C4-2B (cell line): ENCODE data around the gene TTK.
"Not testable (repeated sequence)": the region's sequence is repeated elsewhere in the genome, so short reads cannot be mapped to it uniquely, and the experiment has no call there.

ENCODE experiments used
- H3K27ac ChIP-seq: fragments of 450-650 bp; 2 replicates; pipeline ENCODE4 v1.5.1; 2017
- ZFX ChIP-seq: fragments of 450-650 bp; IDR thresholded peaks from 2 replicates; pipeline ENCODE4 v1.6.1; 2017
- TF ChIP-seq, protein P1 (sequence below): fragments of 450-650 bp; conservative IDR thresholded peaks from 2 replicates; pipeline ENCODE4 v1.5.1; 2017; ENCODE audit warnings: mild to moderate bottlenecking

The TTK gene

DNA sequence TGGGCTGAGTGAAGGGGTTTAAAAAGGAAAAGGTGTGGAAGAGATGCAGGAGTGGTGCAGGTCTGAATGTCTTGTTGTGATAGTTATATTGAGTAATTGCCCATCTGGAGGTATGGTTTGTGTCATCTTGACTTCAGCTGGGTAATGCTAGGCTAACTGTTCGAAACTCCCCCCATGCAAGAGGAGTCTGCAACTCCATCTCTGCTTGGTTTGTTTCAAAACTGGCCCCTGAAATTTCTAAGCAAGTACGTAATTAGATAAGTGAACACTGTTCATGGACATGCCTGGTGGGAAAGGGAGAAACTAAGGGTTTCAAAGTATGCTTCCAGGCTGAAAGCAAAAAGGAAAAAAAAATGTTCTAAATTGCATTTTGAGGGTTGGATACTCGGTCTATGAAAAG, 17.1 kb downstream of the TTK start:
- TF ChIP-seq, protein P1, sequence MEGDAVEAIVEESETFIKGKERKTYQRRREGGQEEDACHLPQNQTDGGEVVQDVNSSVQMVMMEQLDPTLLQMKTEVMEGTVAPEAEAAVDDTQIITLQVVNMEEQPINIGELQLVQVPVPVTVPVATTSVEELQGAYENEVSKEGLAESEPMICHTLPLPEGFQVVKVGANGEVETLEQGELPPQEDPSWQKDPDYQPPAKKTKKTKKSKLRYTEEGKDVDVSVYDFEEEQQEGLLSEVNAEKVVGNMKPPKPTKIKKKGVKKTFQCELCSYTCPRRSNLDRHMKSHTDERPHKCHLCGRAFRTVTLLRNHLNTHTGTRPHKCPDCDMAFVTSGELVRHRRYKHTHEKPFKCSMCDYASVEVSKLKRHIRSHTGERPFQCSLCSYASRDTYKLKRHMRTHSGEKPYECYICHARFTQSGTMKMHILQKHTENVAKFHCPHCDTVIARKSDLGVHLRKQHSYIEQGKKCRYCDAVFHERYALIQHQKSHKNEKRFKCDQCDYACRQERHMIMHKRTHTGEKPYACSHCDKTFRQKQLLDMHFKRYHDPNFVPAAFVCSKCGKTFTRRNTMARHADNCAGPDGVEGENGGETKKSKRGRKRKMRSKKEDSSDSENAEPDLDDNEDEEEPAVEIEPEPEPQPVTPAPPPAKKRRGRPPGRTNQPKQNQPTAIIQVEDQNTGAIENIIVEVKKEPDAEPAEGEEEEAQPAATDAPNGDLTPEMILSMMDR: no peak
- no peak for TF ChIP-seq ZFX
- H3K27ac ChIP-seq: no peak overlapping the region

DNA sequence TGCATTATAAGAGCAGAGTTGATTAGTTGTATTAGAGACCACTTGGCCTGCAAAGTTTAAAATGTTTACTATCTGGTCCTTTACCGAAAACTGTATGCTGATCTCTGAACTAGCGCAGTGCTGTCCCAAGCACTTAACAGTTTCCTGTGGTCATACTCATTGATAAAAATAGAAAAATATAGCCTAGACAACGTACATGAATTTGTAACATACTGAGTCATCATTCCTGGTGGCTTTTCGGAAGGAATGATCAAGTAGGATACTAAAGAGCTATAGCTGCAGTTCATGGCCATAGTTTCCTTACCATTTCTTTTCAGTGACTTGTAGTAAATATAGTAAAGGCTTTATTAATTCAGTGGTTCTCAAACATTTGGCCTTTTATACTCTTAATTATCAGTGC, 18.4 kb downstream of the TTK start:
- TF ChIP-seq, protein P1: no peak
- no peak for TF ChIP-seq ZFX
- H3K27ac ChIP-seq: no peak overlapping the region

DNA sequence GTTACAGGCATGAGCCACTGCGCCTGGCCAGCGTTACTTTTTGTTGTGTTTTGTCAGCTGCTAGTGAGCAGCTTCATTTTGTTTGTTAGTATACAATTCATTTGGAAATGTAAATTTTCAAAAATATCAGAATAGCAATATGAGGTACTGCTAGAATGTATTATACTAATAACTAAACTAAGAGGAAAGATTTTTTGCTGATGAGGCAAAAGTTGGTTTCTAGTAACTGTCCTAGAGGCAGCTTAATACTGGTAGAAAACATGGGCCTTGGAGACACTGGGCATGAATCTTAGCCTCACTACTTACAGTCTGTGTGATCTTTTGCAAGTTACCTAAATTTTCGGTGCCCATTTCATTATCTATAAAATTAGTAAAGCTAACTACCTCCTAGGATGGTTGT, 24.1 kb downstream of the TTK start:
- no peak overlapping the region for H3K27ac ChIP-seq
- TF ChIP-seq, protein P1: no peak
- TF ChIP-seq ZFX: no peak

DNA sequence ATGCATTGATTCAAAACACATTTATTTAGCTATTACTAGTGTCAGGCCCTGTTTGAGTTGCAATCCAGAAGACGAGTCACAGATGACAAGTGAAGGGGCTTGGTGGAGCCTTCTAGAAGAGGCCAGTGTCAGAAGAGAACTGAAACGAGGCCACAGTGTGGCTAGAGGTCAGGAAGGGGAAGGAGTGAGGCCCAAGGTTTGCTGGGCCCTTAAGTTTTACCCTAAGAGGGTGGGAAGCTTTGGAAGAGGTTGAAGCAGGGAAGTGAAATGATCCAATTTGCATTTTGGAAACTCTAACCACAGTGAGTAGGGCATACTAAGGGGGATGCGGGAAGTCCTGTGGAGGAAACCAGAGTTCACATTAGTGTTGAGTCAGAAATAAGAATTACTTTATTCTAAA, 25.0 kb downstream of the TTK start:
- no peak overlapping the region for H3K27ac ChIP-seq
- TF ChIP-seq, protein P1: no peak
- TF ChIP-seq ZFX: no peak

DNA sequence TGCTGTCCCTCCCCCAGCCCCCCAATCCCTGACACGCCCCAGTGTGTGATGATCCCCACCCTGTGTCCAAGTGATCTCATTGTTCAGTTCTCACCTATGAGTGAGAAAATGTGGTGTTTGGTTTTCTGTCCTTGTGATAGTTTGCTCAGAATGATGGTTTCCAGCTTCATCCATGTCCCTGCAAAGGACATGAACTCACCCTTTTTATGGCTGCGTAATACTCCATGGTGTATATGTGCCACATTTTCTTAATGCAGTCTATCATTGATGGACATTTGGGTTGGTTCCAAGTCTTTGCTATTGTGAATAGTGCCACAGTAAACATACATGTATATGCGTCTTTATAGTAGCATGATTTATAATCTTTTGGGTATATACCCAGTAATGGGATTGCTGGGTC, 43.8 kb downstream of the TTK start:
- not testable (repeated sequence) for H3K27ac ChIP-seq

DNA sequence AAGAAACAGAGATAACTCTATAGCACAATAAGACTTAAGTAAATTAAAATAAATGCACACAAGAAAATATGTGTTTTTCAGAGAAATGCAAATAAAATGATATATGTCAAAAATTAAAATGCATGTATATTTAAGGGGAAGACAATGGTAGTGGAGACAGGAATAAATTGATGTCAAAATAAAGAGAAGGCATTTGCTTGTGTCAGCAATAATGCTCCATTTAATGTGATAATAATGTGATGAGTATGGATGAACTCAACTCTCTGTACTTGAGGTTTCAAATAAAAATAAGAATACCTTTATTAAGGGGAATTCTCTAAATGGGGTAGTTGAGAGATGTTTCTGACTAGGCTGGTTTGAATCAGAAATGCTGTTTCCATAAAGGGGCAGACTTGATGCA, 56.3 kb downstream of the TTK start:
- no peak overlapping the region for H3K27ac ChIP-seq
- TF ChIP-seq, protein P1: no peak
- no peak for TF ChIP-seq ZFX

DNA sequence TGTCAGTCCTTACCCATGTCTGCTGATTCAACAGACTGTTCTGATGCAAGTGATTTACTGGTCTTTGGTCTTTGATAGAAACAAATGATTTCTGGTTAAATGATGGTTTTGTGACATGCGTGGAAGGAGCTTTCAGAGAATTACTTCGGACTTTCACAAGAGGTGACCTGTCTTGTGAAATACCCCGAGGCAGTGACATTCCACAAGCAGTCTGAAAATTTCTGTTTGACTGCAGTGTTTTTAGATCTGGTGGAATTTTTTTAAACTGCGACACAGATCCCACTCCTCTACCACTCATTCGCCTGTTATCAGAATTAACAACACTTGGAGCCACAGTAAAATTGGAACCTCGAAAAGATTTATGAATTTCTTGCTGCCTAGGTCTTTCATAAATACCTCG, 63.7 kb downstream of the TTK start:
- not testable (repeated sequence) for H3K27ac ChIP-seq

DNA sequence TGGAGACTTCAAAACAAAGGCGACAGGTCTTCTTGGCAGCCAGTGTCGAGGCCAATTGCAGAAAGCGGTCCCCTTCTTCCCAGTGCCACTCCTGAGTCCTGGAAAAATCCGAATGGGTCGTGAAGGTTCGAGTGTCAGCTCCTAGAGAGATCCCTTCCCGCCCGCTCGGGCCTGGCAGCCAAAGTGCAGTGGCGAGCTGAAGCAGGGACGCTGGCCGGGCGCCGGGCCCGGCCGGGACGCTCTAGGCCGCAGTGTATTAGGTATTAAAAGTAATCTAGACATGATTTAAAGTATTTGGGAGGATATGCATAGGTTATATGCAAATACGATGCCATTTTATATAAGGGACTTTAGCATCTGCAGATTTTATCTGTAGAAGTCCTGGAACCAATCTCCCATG, 66.0 kb downstream of the TTK start:
- not testable (repeated sequence) for H3K27ac ChIP-seq

DNA sequence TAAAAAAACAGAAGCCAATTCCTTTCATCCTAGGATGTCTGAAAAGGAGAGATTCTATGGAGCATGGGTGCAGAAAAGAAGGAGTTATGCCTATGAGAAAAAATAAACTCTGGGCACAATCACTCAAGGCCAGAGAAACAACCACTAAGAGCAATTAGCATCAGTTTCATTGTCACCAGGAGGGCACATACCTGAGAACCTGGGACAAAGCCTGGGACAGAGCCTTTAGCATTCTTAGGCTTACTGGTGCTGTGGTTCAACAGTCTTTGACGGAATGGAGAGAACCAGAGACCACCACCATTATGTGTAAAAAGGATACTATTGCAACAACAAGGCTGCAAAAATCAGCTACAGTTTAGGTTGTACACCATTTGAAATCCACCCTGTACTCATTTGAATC, 72.6 kb downstream of the TTK start:
- TF ChIP-seq, protein P1: no peak
- no peak for TF ChIP-seq ZFX
- no peak overlapping the region for H3K27ac ChIP-seq
